Trophoblast cell (in vitro differentiated cells and primary cell): Measurements from ENCODE around the gene MAPKAPK5.
"Not testable (repeated sequence)": the region's sequence is repeated elsewhere in the genome, so short reads cannot be mapped to it uniquely, and the experiment has no call there.

ENCODE experiments used
- DNase-seq, 2 donors: peaks; one replicate each; pipeline ENCODE4 v3.0.0-alpha.2; 2016
- H2AFZ ChIP-seq: 2 replicates; pipeline ENCODE4 v1.6.1; 2013; ENCODE audit warnings: low read length, moderate library complexity, mild to moderate bottlenecking; ENCODE audit not compliant: insufficient read depth, poor library complexity
- H2AK5ac ChIP-seq: 2 replicates; pipeline ENCODE4 v1.6.1; 2013; ENCODE audit warnings: mild to moderate bottlenecking, low read length
- H2BK120ac ChIP-seq: 2 replicates; pipeline ENCODE4 v1.6.1; 2013; ENCODE audit warnings: low read length, mild to moderate bottlenecking, moderate library complexity; ENCODE audit not compliant: insufficient read depth, poor library complexity
- H2BK12ac ChIP-seq: 2 replicates; pipeline ENCODE4 v1.6.1; 2013; ENCODE audit warnings: mild to moderate bottlenecking, low read length, moderate library complexity
- H2BK5ac ChIP-seq: 2 replicates; pipeline ENCODE4 v1.6.1; 2013; ENCODE audit warnings: low read length, low read depth, moderate library complexity, mild to moderate bottlenecking; ENCODE audit not compliant: poor library complexity
- H3K14ac ChIP-seq: 2 replicates; pipeline ENCODE4 v1.6.1; 2013; ENCODE audit warnings: mild to moderate bottlenecking, low read length
- H3K18ac ChIP-seq: 2 replicates; pipeline ENCODE4 v1.6.1; 2013; ENCODE audit warnings: mild to moderate bottlenecking, low read length
- H3K23ac ChIP-seq: 2 replicates; pipeline ENCODE4 v1.6.1; 2013; ENCODE audit warnings: low read length
- H3K27ac ChIP-seq: 2 replicates; pipeline ENCODE4 v1.5.1; 2013; ENCODE audit warnings: low read depth, mild to moderate bottlenecking, inconsistent platforms, low read length, moderate library complexity
- H3K27me3 ChIP-seq: 2 replicates; pipeline ENCODE4 v1.6.1; 2013; ENCODE audit warnings: inconsistent platforms, mild to moderate bottlenecking, low read length, moderate library complexity; ENCODE audit not compliant: insufficient read depth
- H3K36me3 ChIP-seq, 2 experiments: 1 replicate in 1 of 2; 2 replicates in 1 of 2; pipeline ENCODE4 v1.6.1; 2013; ENCODE audit warnings: low read length in 2 of 2, mild to moderate bottlenecking in 2 of 2, moderate library complexity in 1 of 2; ENCODE audit not compliant: insufficient read depth in 2 of 2, control insufficient read depth in 1 of 2
- H3K4ac ChIP-seq: 2 replicates; pipeline ENCODE4 v1.6.1; 2013; ENCODE audit warnings: low read depth, mild to moderate bottlenecking, low read length, moderate library complexity
- H3K4me1 ChIP-seq, 2 experiments: 1 replicate in 1 of 2; 2 replicates in 1 of 2; pipeline ENCODE4 v1.6.1; 2013; ENCODE audit warnings: low read length in 2 of 2, mild to moderate bottlenecking in 2 of 2, moderate library complexity in 1 of 2; ENCODE audit not compliant: insufficient read depth in 2 of 2, control insufficient read depth in 1 of 2
- H3K4me2 ChIP-seq: 2 replicates; pipeline ENCODE4 v1.6.1; 2013; ENCODE audit warnings: inconsistent platforms, mild to moderate bottlenecking, low read length, moderate library complexity
- H3K4me3 ChIP-seq: 2 replicates; pipeline ENCODE4 v1.5.1; 2013; ENCODE audit warnings: mild to moderate bottlenecking, low read depth, low read length, inconsistent platforms
- H3K79me1 ChIP-seq: one replicate; pipeline ENCODE4 v1.6.1; 2013; ENCODE audit warnings: low read length
- H3K79me2 ChIP-seq: 2 replicates; pipeline ENCODE4 v1.6.1; 2013; ENCODE audit warnings: low read length, mild to moderate bottlenecking; ENCODE audit not compliant: control insufficient read depth, insufficient read depth, poor library complexity
- H3K9ac ChIP-seq: 2 replicates; pipeline ENCODE4 v1.6.1; 2013; ENCODE audit warnings: mild to moderate bottlenecking, low read length
- H3K9me3 ChIP-seq: 2 replicates; pipeline ENCODE4 v1.6.1; 2013; ENCODE audit warnings: low read depth, mild to moderate bottlenecking, control low read depth, inconsistent platforms, low read length; ENCODE audit not compliant: insufficient read depth
- H4K12ac ChIP-seq: 2 replicates; pipeline ENCODE4 v1.6.1; 2013; ENCODE audit warnings: low read depth, mild to moderate bottlenecking, low read length, moderate library complexity
- H4K8ac ChIP-seq: 2 replicates; pipeline ENCODE4 v1.6.1; 2013; ENCODE audit warnings: low read depth, mild to moderate bottlenecking, low read length, moderate library complexity
- H4K91ac ChIP-seq: one replicate; pipeline ENCODE4 v1.6.1; 2013; ENCODE audit warnings: low read depth, mild to moderate bottlenecking, low read length, moderate library complexity
- WGBS: extraction: QIAGEN DNeasy Blood & Tissue Kit; methylation state at CpG from one replicate; pipeline ENCODE4 v1.1.7; 2013; ENCODE audit warnings: missing lambda C conversion rate; ENCODE audit not compliant: insufficient read length, insufficient coverage; ENCODE audit errors: extremely low coverage; 5-methylcytosine and 5-hydroxymethylcytosine counted together

The MAPKAPK5 gene

DNA sequence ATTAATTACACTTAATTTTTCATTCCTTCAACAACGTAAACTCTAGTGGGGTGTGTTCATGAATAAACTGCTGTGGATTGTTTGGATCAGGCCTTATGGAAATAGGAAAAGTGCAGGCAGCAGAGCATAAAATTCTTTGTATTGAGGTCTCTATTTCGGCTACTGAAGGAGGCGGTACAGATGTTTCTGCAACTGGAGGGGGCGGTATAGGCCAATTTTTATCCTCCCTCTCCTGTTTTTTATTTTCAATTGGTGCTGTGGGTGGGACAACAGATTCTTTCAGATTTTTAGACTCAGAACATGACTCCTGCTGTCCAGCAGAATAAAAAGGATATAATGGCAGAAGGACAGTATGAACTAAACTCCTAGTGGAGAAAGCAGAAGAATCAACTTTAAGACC, 17.7 kb upstream of the MAPKAPK5 start:
- not testable (repeated sequence) for H4K12ac ChIP-seq, H3K4me1 ChIP-seq, H4K8ac ChIP-seq, H2AFZ ChIP-seq, H3K18ac ChIP-seq, H2AK5ac ChIP-seq, H4K91ac ChIP-seq, H3K4me3 ChIP-seq, H3K27me3 ChIP-seq, H3K9ac ChIP-seq, H3K36me3 ChIP-seq, H2BK12ac ChIP-seq, H3K79me2 ChIP-seq, H3K14ac ChIP-seq, H3K4ac ChIP-seq, H3K23ac ChIP-seq, H3K9me3 ChIP-seq
- H2BK5ac ChIP-seq = peak overlapping the region; percentile 77
- no CpG with 5 or more reads among the region's 4 CpGs for WGBS
- H3K79me1 ChIP-seq = peaks cover 21% of the 10 kb centered on the region
- peak overlapping the region; percentile 34 for H3K4me2 ChIP-seq
- peak overlapping the region; percentile 88 for H3K27ac ChIP-seq
- DNase-seq = peak in 1 of 2 donors; percentile 8
- peak overlapping the region; percentile 62 for H2BK120ac ChIP-seq

- Histone ChIP-seq H3K18ac (no peak overlapping the region), H3K4me1 (peaks cover 4 to 5% of the 10 kb centered on the region in 2 experiments), H3K4me3 (no peak overlapping the region), H4K8ac (no peak overlapping the region), H2BK120ac (peak overlapping the region; percentile 26), H3K9me3 (peaks cover 3% of the 10 kb centered on the region), H3K23ac (no peak overlapping the region), H2AFZ (no peak overlapping the region), H3K36me3 (no peaks in the 10 kb centered on the region), H2BK5ac (no peak overlapping the region), H3K79me2 (no peaks in the 10 kb centered on the region), H4K12ac (no peak overlapping the region), H2AK5ac (no peak overlapping the region), H4K91ac (peak overlapping the region; percentile 64), H3K27ac (no peak overlapping the region), H3K9ac (no peak overlapping the region), H3K4ac (no peak overlapping the region), H3K27me3 (no peaks in the 10 kb centered on the region), H3K14ac (no peak overlapping the region), H3K4me2 (no peak overlapping the region), H2BK12ac (no peak overlapping the region), H3K79me1 (peaks cover 17% of the 10 kb centered on the region)
- no CpG with 5 or more reads among the region's 5 CpGs for WGBS
- peak; percentile 34 to 78 for DNase-seq
Measured at GRCh38 chr12:111825509-111825908, 16.5 kb upstream of the MAPKAPK5 start.

- no peak for DNase-seq
- no peak overlapping the region for H2AK5ac ChIP-seq
Measured at GRCh38 chr12:111826316-111826715, 15.7 kb upstream of the MAPKAPK5 start.

DNA sequence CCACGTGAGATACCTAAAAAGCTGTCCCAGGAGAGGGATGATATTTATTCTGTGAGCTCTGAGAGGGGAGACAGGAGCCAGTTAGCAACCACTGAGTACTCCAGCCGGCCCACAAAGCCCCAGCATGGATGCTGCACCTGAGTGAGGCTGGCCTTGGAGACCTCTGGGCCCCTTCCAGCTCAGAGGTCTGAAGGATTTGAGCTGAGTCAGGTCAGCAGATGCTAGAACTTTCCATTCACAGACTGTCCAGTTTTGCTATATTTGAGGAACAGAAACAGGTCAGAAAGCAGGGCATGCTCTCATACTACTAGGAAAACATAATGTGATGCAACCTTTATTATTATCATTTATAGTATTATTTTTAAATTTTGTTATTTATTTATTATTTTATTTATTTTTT, 15.0 kb upstream of the MAPKAPK5 start:
- H3K27ac ChIP-seq = no peak overlapping the region
- H3K79me1 ChIP-seq = peaks cover 17% of the 10 kb centered on the region
- no peak overlapping the region for H3K18ac ChIP-seq
- peaks cover 4 to 5% of the 10 kb centered on the region in 2 experiments for H3K4me1 ChIP-seq
- H3K14ac ChIP-seq = no peak overlapping the region
- H3K9me3 ChIP-seq = peaks cover 3% of the 10 kb centered on the region
- peak overlapping the region; percentile 14 for H2AK5ac ChIP-seq
- H2BK12ac ChIP-seq = peak overlapping the region; percentile 61
- H3K9ac ChIP-seq = no peak overlapping the region
- H2BK5ac ChIP-seq = no peak overlapping the region
- H3K36me3 ChIP-seq = no peaks in the 10 kb centered on the region
- H3K4ac ChIP-seq = no peak overlapping the region
- no peaks in the 10 kb centered on the region for H3K79me2 ChIP-seq
- H3K4me3 ChIP-seq = no peak overlapping the region
- no CpG with 5 or more reads among the region's 2 CpGs for WGBS
- no peak overlapping the region for H2AFZ ChIP-seq
- no peak overlapping the region for H4K12ac ChIP-seq
- H3K27me3 ChIP-seq = no peaks in the 10 kb centered on the region
- H3K23ac ChIP-seq = no peak overlapping the region
- H3K4me2 ChIP-seq = no peak overlapping the region
- H2BK120ac ChIP-seq = peak overlapping the region; percentile 46
- H4K8ac ChIP-seq = no peak overlapping the region
- DNase-seq = no peak
- peak overlapping the region; percentile 28 for H4K91ac ChIP-seq

More at GRCh38 chr12:111826316-111826715, 15.7 kb upstream of the MAPKAPK5 start:
- H3K4me2 ChIP-seq = no peak overlapping the region
- peaks cover 17% of the 10 kb centered on the region for H3K79me1 ChIP-seq
- no peak overlapping the region for H2BK120ac ChIP-seq
- no peak overlapping the region for H3K9ac ChIP-seq
- H4K12ac ChIP-seq = no peak overlapping the region
- H3K36me3 ChIP-seq = no peaks in the 10 kb centered on the region
- no peaks in the 10 kb centered on the region for H3K27me3 ChIP-seq
- no peak overlapping the region for H3K4me3 ChIP-seq
- no peaks in the 10 kb centered on the region for H3K79me2 ChIP-seq
- H4K91ac ChIP-seq = no peak overlapping the region
- no peak overlapping the region for H3K4ac ChIP-seq
- no peak overlapping the region for H3K18ac ChIP-seq
- H2BK5ac ChIP-seq = no peak overlapping the region
- H3K14ac ChIP-seq = no peak overlapping the region
- H4K8ac ChIP-seq = no peak overlapping the region
- peaks cover 4 to 5% of the 10 kb centered on the region in 2 experiments for H3K4me1 ChIP-seq
- H3K9me3 ChIP-seq = peaks cover 3% of the 10 kb centered on the region
- no peak overlapping the region for H2AFZ ChIP-seq
- H2BK12ac ChIP-seq = peak overlapping the region; percentile 30
- no peak overlapping the region for H3K27ac ChIP-seq
- no CpG with 5 or more reads among the region's 3 CpGs for WGBS
- H3K23ac ChIP-seq = no peak overlapping the region
